ENCODE results near the gene ADTRP.

Gene ADTRP

DNA sequence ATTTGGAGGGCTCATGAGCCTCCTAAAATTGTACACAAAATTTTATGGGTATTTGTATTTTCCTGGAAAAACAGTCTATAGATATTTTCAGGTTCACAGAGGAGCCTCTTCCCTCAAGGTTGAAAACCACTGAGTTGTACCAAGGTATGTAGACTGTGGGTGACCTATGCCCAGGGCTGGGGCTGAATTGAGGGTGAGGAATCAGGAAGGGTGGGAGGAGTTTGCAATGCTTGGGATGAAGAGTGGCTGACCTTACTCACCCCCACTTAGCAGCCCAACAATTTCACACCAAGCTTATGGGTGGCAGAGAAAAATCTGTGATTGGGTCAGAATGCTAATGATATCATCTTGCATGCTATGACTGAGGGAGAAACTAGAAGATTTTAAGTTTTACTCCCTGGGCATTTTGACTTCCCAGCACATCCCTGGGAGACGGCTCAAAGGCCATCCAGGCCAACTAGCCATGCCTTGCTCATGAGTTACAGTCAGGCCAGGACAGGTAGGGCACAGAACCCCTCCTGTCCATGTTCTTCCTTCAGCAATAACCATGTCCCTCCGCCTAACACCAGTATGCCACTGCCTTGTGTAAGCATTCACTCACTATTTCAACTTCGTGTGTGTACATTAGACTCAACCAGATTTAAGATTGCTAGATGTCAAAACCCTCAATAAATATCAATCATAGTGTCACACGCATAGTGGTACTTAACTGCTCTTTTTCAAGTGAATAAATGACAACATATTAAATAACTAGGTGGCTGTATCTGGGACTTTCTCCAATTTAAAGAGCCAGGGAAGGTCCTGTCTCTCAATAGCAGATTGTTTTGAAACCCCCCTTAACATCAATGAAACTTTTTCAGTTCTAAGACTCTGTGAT, 16.6 kb downstream of the ADTRP start:
- H3K4me3 ChIP-seq (ENCODE audit: insufficient read depth, low read depth, low read length, poor library complexity, severe bottlenecking), result no peak overlapping the region
- no peaks in the 10 kb centered on the region for H3K4me1 ChIP-seq (ENCODE audit: control insufficient read depth, insufficient read depth, low read length, poor library complexity, severe bottlenecking)
- no peaks in the 10 kb centered on the region for H3K9me3 ChIP-seq (ENCODE audit: control insufficient read depth, low read length)
- H3K27ac ChIP-seq (ENCODE audit: insufficient read depth, low read length, poor library complexity, severe bottlenecking), result no peak overlapping the region
- no peaks in the 10 kb centered on the region for H3K36me3 ChIP-seq (ENCODE audit: control insufficient read depth, insufficient read depth, low read length)
- DNase-seq, result no peak
- H3K27me3 ChIP-seq (replicated peaks; ENCODE audit: control insufficient read depth, insufficient read depth, low read length, poor library complexity, severe bottlenecking), result no peaks in the 10 kb centered on the region

DNA sequence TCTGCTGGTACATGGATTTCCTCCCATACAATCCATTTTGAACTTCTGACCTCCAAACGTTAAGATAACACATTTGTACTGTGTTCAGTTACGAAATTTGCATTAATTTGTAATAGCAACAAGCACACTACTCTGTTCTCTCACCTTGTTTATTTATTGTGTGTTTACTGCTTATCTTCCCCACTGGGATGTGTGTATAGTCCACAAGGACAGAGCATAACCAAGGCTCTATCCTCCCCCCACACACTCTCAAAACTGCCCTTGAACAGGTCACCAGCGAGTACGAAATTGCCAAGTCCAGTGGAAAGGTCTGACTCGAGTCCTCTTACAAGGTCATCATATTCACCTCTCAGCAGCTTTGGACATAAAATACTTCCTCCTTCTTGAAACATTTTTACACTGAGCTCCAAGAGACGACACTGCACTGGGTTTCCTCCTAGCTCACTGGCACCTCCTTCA, 18.6 kb downstream of the ADTRP start:
- Histone ChIP-seq H3K27ac (ENCODE audit: insufficient read depth, low read length, poor library complexity, severe bottlenecking) (no peak overlapping the region), H3K4me3 (ENCODE audit: insufficient read depth, low read depth, low read length, poor library complexity, severe bottlenecking) (no peak overlapping the region), H3K9me3 (ENCODE audit: control insufficient read depth, low read length) (no peaks in the 10 kb centered on the region), H3K4me1 (ENCODE audit: control insufficient read depth, insufficient read depth, low read length, poor library complexity, severe bottlenecking) (no peaks in the 10 kb centered on the region), H3K36me3 (ENCODE audit: control insufficient read depth, insufficient read depth, low read length) (no peaks in the 10 kb centered on the region), H3K27me3 (replicated peaks; ENCODE audit: control insufficient read depth, insufficient read depth, low read length, poor library complexity, severe bottlenecking) (no peaks in the 10 kb centered on the region)
- DNase-seq, result no peak

DNA sequence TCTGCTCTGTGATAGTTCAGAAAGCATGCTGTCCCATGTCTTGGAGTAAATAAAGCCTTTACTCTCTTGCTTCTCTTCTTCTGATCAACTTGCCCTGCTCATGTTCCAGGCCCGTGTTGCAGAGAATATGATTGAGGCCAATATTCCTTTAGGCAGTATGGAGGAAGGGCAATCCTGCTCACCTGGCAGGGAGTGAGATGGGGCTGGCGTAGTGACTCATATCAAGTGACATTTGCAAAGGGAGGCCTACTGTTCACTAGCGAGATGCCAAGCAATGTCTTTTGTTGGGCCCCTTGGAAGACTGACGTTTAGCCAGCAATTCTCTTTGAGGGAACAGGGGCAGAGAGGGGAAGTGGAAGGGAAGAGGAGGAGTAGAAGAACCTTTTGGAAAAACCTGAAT, 19.7 kb downstream of the ADTRP start:
- no peaks in the 10 kb centered on the region for H3K4me1 ChIP-seq (ENCODE audit: control insufficient read depth, insufficient read depth, low read length, poor library complexity, severe bottlenecking)
- no peak overlapping the region for H3K27ac ChIP-seq (ENCODE audit: insufficient read depth, low read length, poor library complexity, severe bottlenecking)
- no peak overlapping the region for H3K4me3 ChIP-seq (ENCODE audit: insufficient read depth, low read depth, low read length, poor library complexity, severe bottlenecking)
- DNase-seq, result no peak
- H3K9me3 ChIP-seq (ENCODE audit: control insufficient read depth, low read length), result no peaks in the 10 kb centered on the region
- no peaks in the 10 kb centered on the region for H3K27me3 ChIP-seq (replicated peaks; ENCODE audit: control insufficient read depth, insufficient read depth, low read length, poor library complexity, severe bottlenecking)
- no peaks in the 10 kb centered on the region for H3K36me3 ChIP-seq (ENCODE audit: control insufficient read depth, insufficient read depth, low read length)

DNA sequence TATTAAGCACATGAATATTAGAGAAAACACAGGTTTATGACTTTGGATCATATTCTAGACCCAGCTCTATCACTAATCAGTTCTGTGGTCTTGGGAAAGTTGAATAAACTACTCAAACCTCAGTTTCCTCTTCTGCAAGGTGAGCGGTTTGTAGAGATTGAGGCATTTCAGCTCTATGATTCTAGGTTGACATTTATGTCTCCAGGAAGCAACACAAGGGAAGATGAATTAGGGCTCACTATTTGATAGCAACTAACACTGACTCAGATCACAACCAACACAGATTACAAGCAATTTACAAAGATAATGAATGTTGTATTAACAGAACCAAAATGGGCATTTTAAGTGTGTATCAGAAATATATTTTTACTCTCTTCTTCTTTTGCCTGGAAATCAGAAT, 21.9 kb downstream of the ADTRP start:
- Histone ChIP-seq H3K4me1 (ENCODE audit: control insufficient read depth, insufficient read depth, low read length, poor library complexity, severe bottlenecking) (no peaks in the 10 kb centered on the region), H3K9me3 (ENCODE audit: control insufficient read depth, low read length) (no peaks in the 10 kb centered on the region), H3K4me3 (ENCODE audit: insufficient read depth, low read depth, low read length, poor library complexity, severe bottlenecking) (no peak overlapping the region), H3K27me3 (replicated peaks; ENCODE audit: control insufficient read depth, insufficient read depth, low read length, poor library complexity, severe bottlenecking) (no peaks in the 10 kb centered on the region), H3K36me3 (ENCODE audit: control insufficient read depth, insufficient read depth, low read length) (no peaks in the 10 kb centered on the region), H3K27ac (ENCODE audit: insufficient read depth, low read length, poor library complexity, severe bottlenecking) (no peak overlapping the region)
- no peak for DNase-seq

DNA sequence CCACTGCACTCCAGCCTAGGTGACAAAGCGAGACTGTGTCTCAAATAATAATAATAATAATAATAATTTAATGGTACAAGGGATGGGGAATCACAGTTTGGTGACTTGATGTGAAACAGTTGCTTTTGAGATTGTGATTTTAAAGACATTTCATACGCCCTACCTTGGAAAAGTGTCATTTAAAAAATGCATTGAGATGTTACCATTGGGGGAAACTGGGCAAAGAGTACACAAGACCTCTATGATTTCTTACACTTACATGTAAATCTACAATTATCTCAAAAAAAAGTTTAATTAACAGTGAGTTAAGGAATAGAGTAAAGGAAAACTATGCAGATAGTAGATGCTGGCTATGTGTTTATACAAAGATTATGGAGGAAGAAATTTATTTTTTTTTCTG, 22.3 kb downstream of the ADTRP start:
- no peak overlapping the region for H3K4me3 ChIP-seq (ENCODE audit: insufficient read depth, low read depth, low read length, poor library complexity, severe bottlenecking)
- no peak for DNase-seq
- H3K27me3 ChIP-seq (replicated peaks; ENCODE audit: control insufficient read depth, insufficient read depth, low read length, poor library complexity, severe bottlenecking), result no peaks in the 10 kb centered on the region
- no peaks in the 10 kb centered on the region for H3K9me3 ChIP-seq (ENCODE audit: control insufficient read depth, low read length)
- no peaks in the 10 kb centered on the region for H3K36me3 ChIP-seq (ENCODE audit: control insufficient read depth, insufficient read depth, low read length)
- H3K27ac ChIP-seq (ENCODE audit: insufficient read depth, low read length, poor library complexity, severe bottlenecking), result no peak overlapping the region
- no peaks in the 10 kb centered on the region for H3K4me1 ChIP-seq (ENCODE audit: control insufficient read depth, insufficient read depth, low read length, poor library complexity, severe bottlenecking)

DNA sequence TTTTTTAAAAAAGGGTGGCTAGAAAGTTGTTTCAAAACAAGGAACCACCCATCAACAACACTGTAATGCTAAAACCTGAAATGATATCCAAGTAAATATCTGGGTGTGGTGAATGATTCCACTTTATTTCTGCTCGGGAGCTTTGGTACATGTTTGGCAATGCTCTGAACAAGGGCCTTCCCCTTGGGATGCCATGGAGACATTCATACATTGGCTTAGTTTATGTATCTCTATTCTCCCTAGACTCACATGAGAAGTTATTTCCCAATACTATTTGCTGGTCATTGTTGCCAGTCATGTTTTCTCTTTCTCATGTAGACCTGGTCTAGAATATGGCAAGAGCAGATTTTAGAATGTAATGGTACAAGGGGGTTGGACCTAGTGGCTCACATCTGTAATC, 22.9 kb downstream of the ADTRP start:
- DNase-seq, result no peak
- H3K36me3 ChIP-seq (ENCODE audit: control insufficient read depth, insufficient read depth, low read length), result no peaks in the 10 kb centered on the region
- no peaks in the 10 kb centered on the region for H3K9me3 ChIP-seq (ENCODE audit: control insufficient read depth, low read length)
- no peak overlapping the region for H3K27ac ChIP-seq (ENCODE audit: insufficient read depth, low read length, poor library complexity, severe bottlenecking)
- no peaks in the 10 kb centered on the region for H3K4me1 ChIP-seq (ENCODE audit: control insufficient read depth, insufficient read depth, low read length, poor library complexity, severe bottlenecking)
- H3K27me3 ChIP-seq (replicated peaks; ENCODE audit: control insufficient read depth, insufficient read depth, low read length, poor library complexity, severe bottlenecking), result no peaks in the 10 kb centered on the region
- no peak overlapping the region for H3K4me3 ChIP-seq (ENCODE audit: insufficient read depth, low read depth, low read length, poor library complexity, severe bottlenecking)

DNA sequence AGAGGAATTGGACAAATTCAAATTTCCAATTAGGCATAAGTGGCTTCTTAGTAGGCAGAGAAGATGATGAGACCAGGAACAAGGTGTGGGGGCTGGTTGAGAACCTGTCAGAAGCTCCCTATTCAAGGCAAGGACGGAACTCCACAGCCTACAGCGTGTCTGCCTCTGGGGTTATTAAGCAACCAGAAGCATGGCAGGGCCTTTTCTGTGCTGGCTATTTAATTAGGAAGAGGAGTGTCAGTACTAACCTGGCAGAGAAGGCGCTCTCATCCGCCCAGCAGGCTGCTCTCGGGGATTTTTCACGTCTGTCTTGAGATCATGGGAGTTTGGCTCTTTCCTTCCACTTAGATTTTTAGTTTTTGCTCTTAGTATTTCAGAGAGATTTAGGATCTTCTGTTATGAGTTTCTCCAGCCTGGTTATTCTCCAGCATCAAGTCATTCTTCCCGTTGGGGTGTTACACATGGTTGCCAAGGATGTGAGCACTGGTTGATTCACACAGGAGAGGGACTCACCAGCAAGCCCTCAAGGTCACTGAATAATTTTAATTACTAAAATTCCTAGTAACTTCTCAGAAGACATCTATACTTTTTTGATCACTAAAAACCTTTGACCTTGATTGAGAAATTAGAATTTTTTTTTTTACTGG, 23.9 kb downstream of the ADTRP start:
- Histone ChIP-seq H3K27me3 (replicated peaks; ENCODE audit: control insufficient read depth, insufficient read depth, low read length, poor library complexity, severe bottlenecking) (no peaks in the 10 kb centered on the region), H3K4me1 (ENCODE audit: control insufficient read depth, insufficient read depth, low read length, poor library complexity, severe bottlenecking) (no peaks in the 10 kb centered on the region), H3K4me3 (ENCODE audit: insufficient read depth, low read depth, low read length, poor library complexity, severe bottlenecking) (no peak overlapping the region), H3K27ac (ENCODE audit: insufficient read depth, low read length, poor library complexity, severe bottlenecking) (no peak overlapping the region), H3K9me3 (ENCODE audit: control insufficient read depth, low read length) (no peaks in the 10 kb centered on the region), H3K36me3 (ENCODE audit: control insufficient read depth, insufficient read depth, low read length) (no peaks in the 10 kb centered on the region)
- no peak for DNase-seq

DNA sequence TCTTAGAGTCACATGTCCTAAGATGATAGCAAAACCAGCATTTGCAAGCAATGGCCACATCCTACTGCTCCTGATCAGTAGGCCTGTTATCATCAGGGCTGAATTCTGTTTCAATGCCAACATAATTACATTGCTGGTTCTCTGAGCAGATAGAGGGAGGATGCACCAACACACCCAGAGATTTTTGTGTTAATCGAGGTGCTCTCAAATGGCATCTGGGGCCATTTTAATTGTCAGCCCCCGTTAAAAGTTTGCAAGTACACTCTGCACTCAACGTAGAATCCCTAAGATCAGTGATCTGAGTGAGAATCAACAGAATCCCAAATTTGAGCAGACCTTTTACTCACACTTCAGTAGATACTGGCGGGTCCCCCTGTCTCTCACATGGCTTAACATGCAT, 24.8 kb downstream of the ADTRP start:
- H3K9me3 ChIP-seq (ENCODE audit: control insufficient read depth, low read length), result no peaks in the 10 kb centered on the region
- no peaks in the 10 kb centered on the region for H3K36me3 ChIP-seq (ENCODE audit: control insufficient read depth, insufficient read depth, low read length)
- H3K4me1 ChIP-seq (ENCODE audit: control insufficient read depth, insufficient read depth, low read length, poor library complexity, severe bottlenecking), result no peaks in the 10 kb centered on the region
- H3K4me3 ChIP-seq (ENCODE audit: insufficient read depth, low read depth, low read length, poor library complexity, severe bottlenecking), result no peak overlapping the region
- no peak for DNase-seq
- no peak overlapping the region for H3K27ac ChIP-seq (ENCODE audit: insufficient read depth, low read length, poor library complexity, severe bottlenecking)
- no peaks in the 10 kb centered on the region for H3K27me3 ChIP-seq (replicated peaks; ENCODE audit: control insufficient read depth, insufficient read depth, low read length, poor library complexity, severe bottlenecking)

DNA sequence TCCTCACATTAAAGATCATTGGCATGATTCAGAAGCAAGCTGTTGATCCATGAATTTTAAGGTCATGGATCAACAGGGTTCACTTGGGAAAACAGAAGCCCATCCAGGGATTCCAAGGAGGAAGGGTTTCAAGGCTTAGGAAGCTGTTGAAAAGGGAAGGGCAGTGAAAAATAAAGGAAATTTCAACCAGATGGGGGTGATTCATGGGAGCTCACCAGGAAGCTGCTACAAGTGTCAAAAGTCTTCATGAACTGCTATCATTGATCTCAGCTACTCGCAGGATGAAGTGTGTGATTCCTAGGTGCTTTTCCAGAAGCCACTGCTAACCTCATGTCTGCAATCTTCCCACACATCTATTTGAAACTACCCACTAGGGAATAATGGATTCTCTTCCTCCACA, 26.2 kb downstream of the ADTRP start:
- Histone ChIP-seq H3K27ac (ENCODE audit: insufficient read depth, low read length, poor library complexity, severe bottlenecking) (no peak overlapping the region), H3K36me3 (ENCODE audit: control insufficient read depth, insufficient read depth, low read length) (no peaks in the 10 kb centered on the region), H3K27me3 (replicated peaks; ENCODE audit: control insufficient read depth, insufficient read depth, low read length, poor library complexity, severe bottlenecking) (no peaks in the 10 kb centered on the region), H3K4me3 (ENCODE audit: insufficient read depth, low read depth, low read length, poor library complexity, severe bottlenecking) (no peak overlapping the region), H3K4me1 (ENCODE audit: control insufficient read depth, insufficient read depth, low read length, poor library complexity, severe bottlenecking) (no peaks in the 10 kb centered on the region), H3K9me3 (ENCODE audit: control insufficient read depth, low read length) (no peaks in the 10 kb centered on the region)
- DNase-seq, result no peak

DNA sequence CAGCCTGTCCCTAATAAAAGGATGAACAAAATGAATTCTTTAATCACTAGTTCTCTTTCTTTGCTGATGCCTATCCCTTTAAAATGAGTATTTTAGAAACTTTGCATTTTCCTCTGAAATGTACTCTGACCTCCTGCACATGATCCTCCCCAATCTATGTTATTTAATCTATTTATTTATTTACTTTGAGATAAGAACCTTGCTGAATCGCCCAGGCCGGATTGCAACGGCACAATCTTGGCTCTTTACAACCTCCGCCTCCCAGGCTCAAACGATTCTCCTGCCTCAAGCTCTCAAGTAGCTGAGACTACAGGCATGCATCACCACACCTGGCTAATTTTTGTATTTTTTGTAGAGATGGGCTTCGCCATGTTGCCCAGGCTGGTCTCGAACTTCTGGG, 27.9 kb downstream of the ADTRP start:
- DNase-seq, result no peak
- Histone ChIP-seq H3K27me3 (replicated peaks; ENCODE audit: control insufficient read depth, insufficient read depth, low read length, poor library complexity, severe bottlenecking) (no peaks in the 10 kb centered on the region), H3K27ac (ENCODE audit: insufficient read depth, low read length, poor library complexity, severe bottlenecking) (no peak overlapping the region), H3K9me3 (ENCODE audit: control insufficient read depth, low read length) (no peaks in the 10 kb centered on the region), H3K4me3 (ENCODE audit: insufficient read depth, low read depth, low read length, poor library complexity, severe bottlenecking) (no peak overlapping the region), H3K4me1 (ENCODE audit: control insufficient read depth, insufficient read depth, low read length, poor library complexity, severe bottlenecking) (no peaks in the 10 kb centered on the region), H3K36me3 (ENCODE audit: control insufficient read depth, insufficient read depth, low read length) (no peaks in the 10 kb centered on the region)
